OCI-LY1 (cell line): ENCODE measurements around the gene CEMIP.

Experiments
- CTCF ChIP-seq: fragments of 200-600 bp; sonication (generic), shearing (Covaris generic); IDR thresholded peaks from 2 replicates; pipeline ENCODE4 v1.5.1; 2017; ENCODE audit warnings: mild to moderate bottlenecking, antibody characterized with exemption, low read length, moderate library complexity, mixed read lengths
- EZH2 ChIP-seq: fragments of 200-600 bp; sonication (generic), shearing (Covaris generic); IDR thresholded peaks from 2 replicates; pipeline ENCODE4 v1.8.0; 2017; ENCODE audit warnings: borderline replicate concordance, mixed run types, mild to moderate bottlenecking, antibody characterized with exemption, low read length, moderate library complexity, mixed read lengths

DNA sequence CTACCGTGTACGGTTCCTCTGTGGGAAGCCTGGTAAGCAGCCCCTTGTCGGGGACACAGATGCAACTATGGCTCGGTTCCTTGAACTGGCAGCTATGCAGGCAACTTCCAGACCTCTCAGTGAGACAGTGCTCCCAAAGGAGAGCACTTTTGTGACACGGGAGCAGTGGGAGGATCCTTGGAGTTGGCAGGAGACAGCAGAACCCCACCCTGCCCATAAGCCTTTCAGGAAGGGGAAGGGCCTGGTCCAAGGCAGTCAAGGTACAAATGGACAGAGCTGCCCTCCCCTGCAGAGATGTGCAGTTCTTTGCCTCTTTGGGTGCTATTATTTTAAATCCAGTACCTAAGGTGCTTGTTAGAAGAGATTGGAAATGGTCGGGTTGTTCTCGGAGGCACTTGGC is 115.9 kb downstream of the CEMIP start:
- TF ChIP-seq CTCF: no peak
- no peak for TF ChIP-seq EZH2
